ENCODE data around the gene BLOC1S3.

BLOC1S3 gene

GRCh38 chr19:45170146-45171106 is 8.2 kb upstream of the BLOC1S3 start:
- ATAC-seq: no peak
- TF ChIP-seq ZC3H10 (CRISPR knock-in tag; IDR thresholded peaks at IDR 0.05) (no peak), ZFP3 (CRISPR knock-in tag; IDR thresholded peaks at IDR 0.05) (no peak), ISL1 (CRISPR knock-in tag; IDR thresholded peaks at IDR 0.05) (no peak), ARNTL (CRISPR knock-in tag; IDR thresholded peaks at IDR 0.05; ENCODE audit: borderline replicate concordance, low read depth) (no peak), CSRNP3 (CRISPR knock-in tag; IDR thresholded peaks at IDR 0.05) (no peak)

GRCh38 chr19:45171211-45171623 is 7.4 kb upstream of the BLOC1S3 start:
- no peak for ATAC-seq
- TF ChIP-seq OSR1 (CRISPR knock-in tag; IDR thresholded peaks at IDR 0.05) (no peak), ISL1 (CRISPR knock-in tag; IDR thresholded peaks at IDR 0.05) (no peak), ZFP30 (CRISPR knock-in tag; IDR thresholded peaks at IDR 0.05) (no peak), ZNF8 (CRISPR knock-in tag; IDR thresholded peaks at IDR 0.05) (no peak), ZFP3 (CRISPR knock-in tag; IDR thresholded peaks at IDR 0.05) (no peak), TSHZ2 (CRISPR knock-in tag; IDR thresholded peaks at IDR 0.05) (no peak), PPARA (CRISPR knock-in tag; IDR thresholded peaks at IDR 0.05; ENCODE audit: borderline replicate concordance) (no peak), ARNTL (CRISPR knock-in tag; IDR thresholded peaks at IDR 0.05; ENCODE audit: borderline replicate concordance, low read depth) (no peak), CSDC2 (CRISPR knock-in tag; IDR thresholded peaks at IDR 0.05) (no peak), CSRNP3 (CRISPR knock-in tag; IDR thresholded peaks at IDR 0.05) (no peak), ZC3H10 (CRISPR knock-in tag; IDR thresholded peaks at IDR 0.05) (no peak), GLIS3 (CRISPR knock-in tag; IDR thresholded peaks at IDR 0.05) (no peak), PATZ1 (CRISPR knock-in tag; IDR thresholded peaks at IDR 0.05; ENCODE audit: borderline replicate concordance) (no peak), ESRRG (CRISPR knock-in tag; IDR thresholded peaks at IDR 0.05) (no peak), CREB5 (CRISPR knock-in tag; IDR thresholded peaks at IDR 0.05; ENCODE audit: low read depth) (no peak), RARB (CRISPR knock-in tag; IDR thresholded peaks at IDR 0.05) (no peak)

GRCh38 chr19:45172173-45172572 is 6.4 kb upstream of the BLOC1S3 start:
- no peak for ATAC-seq
- TF ChIP-seq CREB5 (CRISPR knock-in tag; IDR thresholded peaks at IDR 0.05; ENCODE audit: low read depth): no peak
- no peak for TF ChIP-seq SNAI2 (CRISPR knock-in tag; IDR thresholded peaks at IDR 0.05)
- TF ChIP-seq TSHZ2 (CRISPR knock-in tag; IDR thresholded peaks at IDR 0.05): no peak
- no peak for TF ChIP-seq ISL1 (CRISPR knock-in tag; IDR thresholded peaks at IDR 0.05)
- TF ChIP-seq BACH2 (CRISPR knock-in tag; IDR thresholded peaks at IDR 0.05; ENCODE audit: borderline replicate concordance): no peak
- TF ChIP-seq ESRRG (CRISPR knock-in tag; IDR thresholded peaks at IDR 0.05): no peak
